Uterus (tissue), 2 donors: Measurements from ENCODE around the gene PRRX2.

Experiments used
- POLR2A ChIP-seq, 2 donors: fragments of 450-650 bp; IDR thresholded peaks; one replicate each; pipeline ENCODE4 v1.6.1; 2016; ENCODE audit warnings: antibody characterized with exemption in 2 of 2, mild to moderate bottlenecking in 1 of 2, moderate library complexity in 1 of 2
- TF ChIP-seq, protein P1 (sequence below), 4 experiments: fragments of 200-600 bp in 2 of 4; fragments of 450-650 bp in 2 of 4; sonication (generic) in 2 of 4; IDR thresholded peaks; one replicate each; pipeline ENCODE4 v1.5.1; 2016 to 2019; ENCODE audit warnings: antibody characterized with exemption in 4 of 4, mild to moderate bottlenecking in 2 of 4, moderate library complexity in 1 of 4

GRCh38 chr9:129671065-129671464 is 5.6 kb downstream of the PRRX2 start:
- TF ChIP-seq POLR2A (IDR thresholded peaks at IDR 0.05) = no peak
- TF ChIP-seq, protein P1, sequence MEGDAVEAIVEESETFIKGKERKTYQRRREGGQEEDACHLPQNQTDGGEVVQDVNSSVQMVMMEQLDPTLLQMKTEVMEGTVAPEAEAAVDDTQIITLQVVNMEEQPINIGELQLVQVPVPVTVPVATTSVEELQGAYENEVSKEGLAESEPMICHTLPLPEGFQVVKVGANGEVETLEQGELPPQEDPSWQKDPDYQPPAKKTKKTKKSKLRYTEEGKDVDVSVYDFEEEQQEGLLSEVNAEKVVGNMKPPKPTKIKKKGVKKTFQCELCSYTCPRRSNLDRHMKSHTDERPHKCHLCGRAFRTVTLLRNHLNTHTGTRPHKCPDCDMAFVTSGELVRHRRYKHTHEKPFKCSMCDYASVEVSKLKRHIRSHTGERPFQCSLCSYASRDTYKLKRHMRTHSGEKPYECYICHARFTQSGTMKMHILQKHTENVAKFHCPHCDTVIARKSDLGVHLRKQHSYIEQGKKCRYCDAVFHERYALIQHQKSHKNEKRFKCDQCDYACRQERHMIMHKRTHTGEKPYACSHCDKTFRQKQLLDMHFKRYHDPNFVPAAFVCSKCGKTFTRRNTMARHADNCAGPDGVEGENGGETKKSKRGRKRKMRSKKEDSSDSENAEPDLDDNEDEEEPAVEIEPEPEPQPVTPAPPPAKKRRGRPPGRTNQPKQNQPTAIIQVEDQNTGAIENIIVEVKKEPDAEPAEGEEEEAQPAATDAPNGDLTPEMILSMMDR (IDR thresholded peaks at IDR 0.05) = no peak
